GM12873 (cell line): ENCODE data around the gene PCAT6.

Experiments used
- TF ChIP-seq, protein P1 (sequence below): IDR thresholded peaks from 2 replicates; pipeline ENCODE4 v1.5.1; 2012; ENCODE audit warnings: low read depth, mild to moderate bottlenecking, moderate library complexity, low read length, control low read depth; ENCODE audit not compliant: insufficient read depth; ENCODE audit errors: missing control alignments

PCAT6 gene

DNA sequence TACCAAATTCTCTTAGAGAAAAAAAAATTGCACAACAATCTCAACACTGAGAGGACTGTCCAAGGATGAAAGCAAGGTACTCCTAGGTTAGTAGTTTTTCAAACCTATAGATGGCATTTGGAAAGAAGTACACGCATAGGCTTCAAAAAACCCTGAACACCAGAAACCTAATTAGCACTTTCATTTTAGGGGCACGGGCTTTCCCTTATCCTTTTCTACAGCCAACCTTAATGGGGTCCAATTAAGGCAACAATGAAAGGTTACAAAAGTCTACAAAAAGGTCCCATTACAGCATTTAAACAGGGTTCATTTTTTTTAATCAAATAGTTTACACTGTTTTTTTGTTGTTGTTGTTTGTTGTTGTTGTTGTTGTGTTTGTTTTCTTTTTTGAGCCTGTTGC lies 8.7 kb upstream of the PCAT6 start:
- TF ChIP-seq, protein P1, sequence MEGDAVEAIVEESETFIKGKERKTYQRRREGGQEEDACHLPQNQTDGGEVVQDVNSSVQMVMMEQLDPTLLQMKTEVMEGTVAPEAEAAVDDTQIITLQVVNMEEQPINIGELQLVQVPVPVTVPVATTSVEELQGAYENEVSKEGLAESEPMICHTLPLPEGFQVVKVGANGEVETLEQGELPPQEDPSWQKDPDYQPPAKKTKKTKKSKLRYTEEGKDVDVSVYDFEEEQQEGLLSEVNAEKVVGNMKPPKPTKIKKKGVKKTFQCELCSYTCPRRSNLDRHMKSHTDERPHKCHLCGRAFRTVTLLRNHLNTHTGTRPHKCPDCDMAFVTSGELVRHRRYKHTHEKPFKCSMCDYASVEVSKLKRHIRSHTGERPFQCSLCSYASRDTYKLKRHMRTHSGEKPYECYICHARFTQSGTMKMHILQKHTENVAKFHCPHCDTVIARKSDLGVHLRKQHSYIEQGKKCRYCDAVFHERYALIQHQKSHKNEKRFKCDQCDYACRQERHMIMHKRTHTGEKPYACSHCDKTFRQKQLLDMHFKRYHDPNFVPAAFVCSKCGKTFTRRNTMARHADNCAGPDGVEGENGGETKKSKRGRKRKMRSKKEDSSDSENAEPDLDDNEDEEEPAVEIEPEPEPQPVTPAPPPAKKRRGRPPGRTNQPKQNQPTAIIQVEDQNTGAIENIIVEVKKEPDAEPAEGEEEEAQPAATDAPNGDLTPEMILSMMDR: no peak

DNA sequence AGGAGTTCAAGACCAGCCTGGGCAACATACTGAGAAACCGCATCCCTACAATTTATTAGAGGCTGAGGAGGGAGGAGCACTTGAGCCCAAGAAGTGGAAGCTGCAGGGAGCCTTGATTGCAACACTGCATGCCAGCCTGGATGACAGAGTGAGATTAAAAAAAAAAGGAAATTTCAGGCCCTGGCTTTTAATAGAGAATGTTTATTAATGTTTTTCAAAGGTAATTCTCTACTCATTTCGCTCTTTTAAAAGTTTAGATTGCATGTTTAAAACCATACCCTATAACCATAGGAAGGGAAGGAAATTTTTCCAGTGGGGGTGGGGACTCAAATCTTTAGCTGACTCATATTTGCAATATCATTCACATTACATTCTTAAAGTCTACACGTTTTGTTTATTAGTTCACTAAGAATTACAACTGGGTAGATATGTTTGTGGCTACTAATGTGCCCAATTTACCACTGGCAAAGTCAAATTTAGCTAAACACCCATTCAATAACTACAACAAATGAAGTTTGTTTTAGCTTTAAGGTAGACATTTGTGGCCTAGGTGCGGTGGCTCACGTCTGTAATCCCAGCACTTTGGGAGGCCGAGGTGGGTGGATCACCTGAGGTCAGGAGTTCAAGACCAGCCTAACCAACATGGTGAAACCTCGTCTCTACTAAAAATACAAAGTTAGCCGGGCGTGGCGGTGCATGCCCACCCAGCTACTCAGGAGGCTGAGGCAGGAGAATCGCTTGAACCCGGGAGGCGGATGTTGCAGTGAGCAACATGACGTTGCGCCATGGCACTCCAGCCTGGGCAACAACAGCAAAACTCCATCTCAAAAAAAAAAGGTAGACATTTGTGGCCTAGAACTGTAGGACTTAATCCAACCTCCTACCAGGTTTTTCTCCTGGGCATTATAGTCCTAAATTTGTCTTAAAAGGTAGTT lies 7.5 kb upstream of the PCAT6 start:
- TF ChIP-seq, protein P1: no peak

DNA sequence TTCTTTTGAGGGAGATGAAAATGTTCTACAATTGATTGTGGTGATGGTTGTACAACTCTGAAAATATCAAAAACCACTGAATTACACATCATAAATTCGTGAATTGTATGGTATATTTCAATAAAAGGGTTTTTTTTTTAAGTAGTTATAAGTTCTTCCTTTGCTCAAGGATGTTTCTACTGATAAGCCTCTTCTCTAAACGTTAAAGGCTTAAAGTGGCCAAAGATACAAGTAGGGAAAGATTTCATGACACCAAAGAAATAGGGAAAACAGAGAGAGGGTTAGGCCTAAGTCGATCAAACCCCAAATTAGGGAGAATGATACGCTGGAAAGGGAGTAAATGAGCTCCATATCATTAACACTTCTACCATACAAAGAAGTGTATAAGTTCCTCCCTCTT lies 6.6 kb upstream of the PCAT6 start:
- TF ChIP-seq, protein P1: no peak

DNA sequence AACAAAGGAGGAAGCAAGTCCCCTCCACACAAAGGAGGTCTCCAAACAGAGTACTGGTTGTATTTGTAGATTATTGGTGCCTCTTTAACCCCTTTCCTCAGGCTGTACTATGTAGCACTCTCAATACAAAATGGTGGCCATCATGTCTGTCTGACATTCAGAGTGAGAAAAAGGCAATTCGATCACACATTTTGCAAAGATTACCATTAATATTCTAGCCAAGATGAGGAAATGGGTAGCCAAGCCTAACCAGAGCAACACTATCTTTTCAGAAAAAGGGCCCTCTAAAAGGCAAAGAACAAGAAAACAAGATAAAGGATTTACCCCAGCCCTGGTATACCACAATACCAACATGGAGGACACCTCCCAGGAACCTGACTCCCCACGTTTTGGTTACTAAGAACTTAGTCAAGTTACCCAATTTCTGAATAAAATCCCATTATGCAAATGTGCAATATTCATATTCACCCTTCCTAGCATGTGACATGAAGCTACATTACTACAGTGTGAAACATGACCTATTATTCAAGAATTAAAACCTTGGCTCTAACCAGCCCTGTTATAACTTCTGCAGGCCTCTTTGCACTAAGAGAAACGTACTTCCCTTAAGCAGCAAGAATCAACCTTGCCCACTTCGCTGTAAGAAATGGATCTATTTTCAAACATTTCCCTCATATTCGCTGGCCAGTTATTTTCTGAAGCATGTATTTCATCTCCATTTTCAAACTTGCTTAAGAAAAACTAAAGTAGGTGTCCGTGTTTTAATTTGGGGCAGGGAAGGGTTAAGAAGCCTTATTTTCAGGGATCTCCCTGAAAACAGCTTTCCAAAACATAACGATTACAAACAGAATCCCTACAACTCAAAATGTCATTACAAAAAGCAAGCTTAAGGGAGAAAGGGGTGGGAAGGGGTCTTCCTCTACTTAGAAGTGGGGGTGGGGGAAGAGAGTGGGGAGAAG lies 4.6 kb upstream of the PCAT6 start:
- TF ChIP-seq, protein P1: no peak

DNA sequence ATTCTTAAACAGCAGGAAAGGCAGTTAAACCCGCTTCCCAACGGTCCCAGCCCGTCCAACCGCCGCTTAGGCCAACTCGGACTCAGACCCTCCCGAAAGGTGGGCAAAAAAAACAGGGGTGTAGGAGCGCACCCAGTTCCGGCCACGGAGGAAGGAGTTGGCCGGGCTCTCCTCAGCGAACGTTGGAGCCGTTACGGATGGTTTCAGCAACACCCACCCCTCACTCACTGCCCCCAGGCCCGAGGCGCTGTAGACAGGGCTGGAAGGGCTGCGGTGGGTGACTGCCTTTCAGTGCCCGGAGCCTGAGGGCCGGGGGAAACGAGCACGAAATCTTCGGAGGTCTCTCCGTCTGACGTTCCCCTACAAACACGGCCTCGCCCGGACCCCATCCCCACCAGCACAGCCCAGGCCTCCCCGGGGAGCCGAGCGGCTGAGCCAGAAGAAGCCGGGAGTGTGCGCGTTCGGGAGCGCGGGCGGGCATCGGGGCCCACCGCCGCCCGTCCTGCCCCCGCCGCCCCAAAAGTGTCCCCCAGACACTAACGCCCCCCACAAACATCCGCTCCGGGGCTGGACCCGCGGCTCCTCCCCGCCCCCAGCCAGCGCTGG lies 3.8 kb upstream of the PCAT6 start:
- TF ChIP-seq, protein P1: no peak

DNA sequence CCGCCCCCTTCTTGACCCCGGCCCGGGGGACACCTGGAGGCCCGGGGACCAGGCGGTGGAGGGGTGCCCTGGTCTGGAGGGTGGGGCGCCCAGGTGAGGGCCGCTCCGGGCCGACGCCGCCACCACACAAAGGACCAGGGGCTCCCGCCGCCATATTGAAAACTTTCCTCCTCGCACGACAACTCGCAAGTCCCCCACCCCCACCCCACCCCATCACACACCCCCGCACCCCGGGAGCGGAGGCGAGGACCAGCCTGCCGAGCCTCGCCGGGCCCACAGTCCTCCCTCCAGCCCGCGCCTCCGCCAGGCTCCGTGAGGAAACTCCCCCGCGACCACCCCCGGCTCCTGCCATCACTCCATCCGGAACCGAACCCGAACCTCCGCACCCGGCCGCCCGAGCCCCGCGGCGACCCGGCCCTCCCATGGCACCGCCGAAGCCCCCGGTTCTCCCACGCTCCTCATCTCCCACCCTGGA lies 3.3 kb upstream of the PCAT6 start:
- TF ChIP-seq, protein P1: no peak
